SK-N-SH (cell line): ENCODE results near the gene COP1. TPM values are rescaled to one million over a fixed set of nuclear protein-coding genes. Genes with fewer than 3 reads are reported as not detected.

Experiments used
- CTCF ChIA-PET: fragments of 300-600, 350-600 bp; formaldehyde crosslinking; extraction: SDS; loops from one replicate; lab custom pipeline; 2021; lab: Yijun Ruan, JAX
- POLR2A ChIA-PET: fragments of 350-600 bp; sonication (Branson Sonifier 250); formaldehyde crosslinking; extraction: SDS; loops from one replicate; lab custom pipeline; 2020; ENCODE audit warnings: antibody characterized with exemption, inconsistent platforms; lab: Yijun Ruan, JAX
- DNase-seq: peaks from one replicate; pipeline ENCODE4 v3.0.0; 2012
- H2AFZ ChIP-seq: fragments of 200-600 bp; sonication (generic); 2 replicates; pipeline ENCODE4 v1.8.1; 2016; ENCODE audit warnings: antibody characterized with exemption, mild to moderate bottlenecking, low read depth
- H3F3A ChIP-seq: fragments of 200-600 bp; sonication (generic); replicated peaks from 2 replicates; pipeline ENCODE3; 2016; ENCODE audit warnings: antibody characterized with exemption, mild to moderate bottlenecking; ENCODE audit not compliant: insufficient read depth
- H3K27ac ChIP-seq, 2 experiments: fragments of 200-500 bp in 1 of 2; fragments of 200-600 bp in 1 of 2; sonication (Bioruptor generic) in 1 of 2; sonication (generic), shearing (Covaris generic) in 1 of 2; 2 replicates each; pipeline versions ENCODE4 v1.5.1 to v1.6.1; 2014 to 2016; ENCODE audit warnings: low read depth in 2 of 2, inconsistent platforms in 1 of 2, low read length in 1 of 2, mild to moderate bottlenecking in 1 of 2, mixed read lengths in 1 of 2
- H3K27me3 ChIP-seq: fragments of 200-600 bp; sonication (generic), shearing (Covaris generic); 2 replicates; pipeline ENCODE4 v1.6.1; 2016; ENCODE audit warnings: mixed run types; ENCODE audit not compliant: insufficient read depth
- H3K36me3 ChIP-seq, 2 experiments: fragments of 200-500 bp in 1 of 2; fragments of 200-600 bp in 1 of 2; sonication (Bioruptor generic) in 1 of 2; sonication (generic) in 1 of 2; replicated peaks in 1 of 2; 2 replicates each; pipeline versions ENCODE3 to v1.5.1; 2014 to 2016; ENCODE audit warnings: low read length in 1 of 2, mild to moderate bottlenecking in 1 of 2; ENCODE audit not compliant: insufficient read depth in 2 of 2, control insufficient read depth in 1 of 2
- H3K4me1 ChIP-seq, 2 experiments: fragments of 200-500 bp in 1 of 2; fragments of 200-600 bp in 1 of 2; sonication (Bioruptor generic) in 1 of 2; sonication (generic), shearing (Covaris generic) in 1 of 2; 2 replicates each; pipeline versions ENCODE4 v1.5.1 to v1.6.1; 2014 to 2016; ENCODE audit warnings: low read depth in 1 of 2, low read length in 1 of 2, mixed run types in 1 of 2; ENCODE audit not compliant: insufficient read depth in 2 of 2, control insufficient read depth in 1 of 2
- H3K4me2 ChIP-seq: fragments of 200-600 bp; sonication (generic), shearing (Covaris generic); 2 replicates; pipeline ENCODE4 v1.6.1; 2017; ENCODE audit warnings: mixed run types
- H3K4me3 ChIP-seq, 2 experiments: fragments of 200-500 bp in 1 of 2; fragments of 200-600 bp in 1 of 2; sonication (Bioruptor generic) in 1 of 2; sonication (generic), shearing (Covaris generic) in 1 of 2; 2 replicates each; pipeline versions ENCODE4 v1.5.1 to v1.8.1; 2014 to 2016; ENCODE audit warnings: low read depth in 2 of 2, inconsistent platforms in 1 of 2, low read length in 1 of 2, mild to moderate bottlenecking in 1 of 2, mixed read lengths in 1 of 2, moderate library complexity in 1 of 2
- H3K79me2 ChIP-seq: fragments of 200-600 bp; sonication (generic); 2 replicates; pipeline ENCODE4 v1.8.1; 2017; ENCODE audit warnings: mild to moderate bottlenecking; ENCODE audit not compliant: insufficient read depth
- H3K9ac ChIP-seq: fragments of 200-600 bp; sonication (generic); 2 replicates; pipeline ENCODE4 v1.6.1; 2017; ENCODE audit warnings: mixed run types
- H3K9me2 ChIP-seq: fragments of 200-600 bp; sonication (generic); 2 replicates; pipeline ENCODE4 v1.6.1; 2017; ENCODE audit warnings: mixed run types
- H3K9me3 ChIP-seq: fragments of 200-600 bp; sonication (generic); 2 replicates; pipeline ENCODE4 v1.6.1; 2017; ENCODE audit warnings: mixed run types, mild to moderate bottlenecking, moderate library complexity
- H4K20me1 ChIP-seq: fragments of 200-600 bp; sonication (generic); 2 replicates; pipeline ENCODE4 v1.6.1; 2017; ENCODE audit warnings: mild to moderate bottlenecking, mixed run types; ENCODE audit not compliant: insufficient read depth
- FOSL2 ChIP-seq: IDR thresholded peaks from 2 replicates; pipeline ENCODE4 v1.4.0; 2012; ENCODE audit warnings: low read depth, mild to moderate bottlenecking, moderate library complexity, borderline replicate concordance
- FOXM1 ChIP-seq: IDR thresholded peaks from 2 replicates; pipeline ENCODE4 v1.4.0; 2012; ENCODE audit warnings: low read depth, mild to moderate bottlenecking
- JUND ChIP-seq: IDR thresholded peaks from 2 replicates; pipeline ENCODE4 v1.4.0; 2012
- POLR2AphosphoS5 ChIP-seq: IDR thresholded peaks from 2 replicates; pipeline ENCODE4 v1.6.1; 2012; ENCODE audit warnings: low read depth, low read length
- RAD21 ChIP-seq: IDR thresholded peaks from 2 replicates; pipeline ENCODE4 v1.6.1; 2012; ENCODE audit warnings: mild to moderate bottlenecking, low read length
- RCOR1 ChIP-seq: fragments of 150-350 bp; IDR thresholded peaks from 2 replicates; pipeline ENCODE4 v1.6.1; 2017; ENCODE audit warnings: antibody characterized with exemption, low read length
- RXRA ChIP-seq: IDR thresholded peaks from 2 replicates; pipeline ENCODE4 v1.4.0; 2012; ENCODE audit warnings: low read depth, mild to moderate bottlenecking, borderline replicate concordance
- SIN3A ChIP-seq: IDR thresholded peaks from 2 replicates; pipeline ENCODE4 v1.6.1; 2012; ENCODE audit warnings: low read depth, mild to moderate bottlenecking, low read length, moderate library complexity, borderline replicate concordance
- SMC3 ChIP-seq: IDR thresholded peaks from 2 replicates; pipeline ENCODE4 v1.6.1; 2012; ENCODE audit warnings: low read depth, low read length, improper control_type of control experiment
- TAF1 ChIP-seq: IDR thresholded peaks from 2 replicates; pipeline ENCODE4 v1.6.1; 2012; ENCODE audit warnings: low read depth, mild to moderate bottlenecking, low read length, moderate library complexity, borderline replicate concordance
- TCF12 ChIP-seq: IDR thresholded peaks from 2 replicates; pipeline ENCODE4 v1.4.0; 2012
- WGBS: methylation state at CpG from one replicate; pipeline ENCODE4 v1.1.6; 2017; ENCODE audit warnings: low lambda C conversion rate; 5-methylcytosine and 5-hydroxymethylcytosine counted together
- polyA plus RNA-seq, 3 experiments: library from polyadenylated mRNA; depleted of rRNA; stranded (reverse); fragments of >200 nt; gene quantifications; 2 replicates each; pipeline ENCODE4 v1.2.3, GENCODE V29; 2012
- TF ChIP-seq, protein P1 (sequence below): IDR thresholded peaks from 2 replicates; pipeline ENCODE4 v1.4.0; 2012; ENCODE audit warnings: low read depth, borderline replicate concordance
- TF ChIP-seq, protein P2 (sequence below): fragments of 200-600 bp; sonication (generic); IDR thresholded peaks from 2 replicates; pipeline ENCODE4 v1.6.1; 2017; ENCODE audit warnings: antibody characterized with exemption, mild to moderate bottlenecking, moderate library complexity
- TF ChIP-seq, protein P3 (sequence below): IDR thresholded peaks from 2 replicates; pipeline ENCODE4 v1.6.1; 2012; ENCODE audit warnings: mild to moderate bottlenecking, low read depth, low read length, moderate library complexity

COP1 gene
- polyA plus RNA-seq, 1 of the 3 experiments (the other 2 are of a cell fraction): 10.3 TPM

DNA sequence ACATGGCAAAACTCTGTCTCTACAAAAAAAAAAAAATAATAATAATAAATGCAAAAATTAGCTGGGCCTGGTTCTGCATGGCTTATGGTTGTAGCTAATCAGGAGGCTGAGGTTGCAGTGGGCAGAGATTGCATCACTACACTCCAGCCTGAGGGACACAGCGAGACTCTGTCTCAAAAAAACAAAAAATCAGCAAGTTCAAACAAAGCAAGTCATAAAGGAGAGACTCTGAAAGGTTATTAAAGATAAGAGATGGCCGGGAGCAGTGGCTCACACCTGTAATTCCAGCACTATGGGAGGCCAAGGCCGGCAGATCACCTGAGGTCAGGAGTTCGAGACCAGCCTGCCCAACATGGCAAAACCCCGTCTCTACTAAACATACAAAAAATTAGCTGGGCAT is 28.8 kb downstream of the COP1 start (continued):
- TF ChIP-seq, protein P1, sequence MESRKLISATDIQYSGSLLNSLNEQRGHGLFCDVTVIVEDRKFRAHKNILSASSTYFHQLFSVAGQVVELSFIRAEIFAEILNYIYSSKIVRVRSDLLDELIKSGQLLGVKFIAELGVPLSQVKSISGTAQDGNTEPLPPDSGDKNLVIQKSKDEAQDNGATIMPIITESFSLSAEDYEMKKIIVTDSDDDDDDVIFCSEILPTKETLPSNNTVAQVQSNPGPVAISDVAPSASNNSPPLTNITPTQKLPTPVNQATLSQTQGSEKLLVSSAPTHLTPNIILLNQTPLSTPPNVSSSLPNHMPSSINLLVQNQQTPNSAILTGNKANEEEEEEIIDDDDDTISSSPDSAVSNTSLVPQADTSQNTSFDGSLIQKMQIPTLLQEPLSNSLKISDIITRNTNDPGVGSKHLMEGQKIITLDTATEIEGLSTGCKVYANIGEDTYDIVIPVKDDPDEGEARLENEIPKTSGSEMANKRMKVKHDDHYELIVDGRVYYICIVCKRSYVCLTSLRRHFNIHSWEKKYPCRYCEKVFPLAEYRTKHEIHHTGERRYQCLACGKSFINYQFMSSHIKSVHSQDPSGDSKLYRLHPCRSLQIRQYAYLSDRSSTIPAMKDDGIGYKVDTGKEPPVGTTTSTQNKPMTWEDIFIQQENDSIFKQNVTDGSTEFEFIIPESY: no peak
- no peak for TF ChIP-seq FOXM1
- TF ChIP-seq RXRA: no peak
- TF ChIP-seq SIN3A: no peak

DNA sequence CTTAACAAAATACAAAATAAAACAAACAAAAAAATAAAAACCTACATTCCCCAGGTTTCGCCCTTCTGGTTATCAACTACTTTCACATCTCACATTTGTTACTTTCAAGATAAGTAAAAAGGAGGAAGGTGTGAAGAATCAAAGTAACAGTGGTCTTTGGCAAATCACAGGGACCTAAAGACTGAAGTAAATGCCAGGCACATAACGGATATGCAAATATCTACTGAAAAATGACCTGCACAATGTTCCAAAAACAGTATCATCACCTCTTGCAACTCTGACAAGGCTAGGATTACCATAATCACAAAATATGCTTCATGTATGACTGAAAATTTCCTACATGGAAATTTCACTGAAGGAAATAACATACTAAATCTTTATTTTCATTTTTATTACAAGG is 29.3 kb downstream of the COP1 start:
- 97% methylated on average over 2 of the region's 2 CpGs for WGBS
- TF ChIP-seq JUND (no peak), TCF12 (no peak), RXRA (no peak), RCOR1 (no peak), SMC3 (no peak), RAD21 (no peak), FOSL2 (no peak), FOXM1 (no peak), POLR2AphosphoS5 (no peak), TAF1 (no peak)
- TF ChIP-seq, protein P1: no peak
- TF ChIP-seq, protein P2, sequence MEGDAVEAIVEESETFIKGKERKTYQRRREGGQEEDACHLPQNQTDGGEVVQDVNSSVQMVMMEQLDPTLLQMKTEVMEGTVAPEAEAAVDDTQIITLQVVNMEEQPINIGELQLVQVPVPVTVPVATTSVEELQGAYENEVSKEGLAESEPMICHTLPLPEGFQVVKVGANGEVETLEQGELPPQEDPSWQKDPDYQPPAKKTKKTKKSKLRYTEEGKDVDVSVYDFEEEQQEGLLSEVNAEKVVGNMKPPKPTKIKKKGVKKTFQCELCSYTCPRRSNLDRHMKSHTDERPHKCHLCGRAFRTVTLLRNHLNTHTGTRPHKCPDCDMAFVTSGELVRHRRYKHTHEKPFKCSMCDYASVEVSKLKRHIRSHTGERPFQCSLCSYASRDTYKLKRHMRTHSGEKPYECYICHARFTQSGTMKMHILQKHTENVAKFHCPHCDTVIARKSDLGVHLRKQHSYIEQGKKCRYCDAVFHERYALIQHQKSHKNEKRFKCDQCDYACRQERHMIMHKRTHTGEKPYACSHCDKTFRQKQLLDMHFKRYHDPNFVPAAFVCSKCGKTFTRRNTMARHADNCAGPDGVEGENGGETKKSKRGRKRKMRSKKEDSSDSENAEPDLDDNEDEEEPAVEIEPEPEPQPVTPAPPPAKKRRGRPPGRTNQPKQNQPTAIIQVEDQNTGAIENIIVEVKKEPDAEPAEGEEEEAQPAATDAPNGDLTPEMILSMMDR: no peak
- TF ChIP-seq, protein P3, sequence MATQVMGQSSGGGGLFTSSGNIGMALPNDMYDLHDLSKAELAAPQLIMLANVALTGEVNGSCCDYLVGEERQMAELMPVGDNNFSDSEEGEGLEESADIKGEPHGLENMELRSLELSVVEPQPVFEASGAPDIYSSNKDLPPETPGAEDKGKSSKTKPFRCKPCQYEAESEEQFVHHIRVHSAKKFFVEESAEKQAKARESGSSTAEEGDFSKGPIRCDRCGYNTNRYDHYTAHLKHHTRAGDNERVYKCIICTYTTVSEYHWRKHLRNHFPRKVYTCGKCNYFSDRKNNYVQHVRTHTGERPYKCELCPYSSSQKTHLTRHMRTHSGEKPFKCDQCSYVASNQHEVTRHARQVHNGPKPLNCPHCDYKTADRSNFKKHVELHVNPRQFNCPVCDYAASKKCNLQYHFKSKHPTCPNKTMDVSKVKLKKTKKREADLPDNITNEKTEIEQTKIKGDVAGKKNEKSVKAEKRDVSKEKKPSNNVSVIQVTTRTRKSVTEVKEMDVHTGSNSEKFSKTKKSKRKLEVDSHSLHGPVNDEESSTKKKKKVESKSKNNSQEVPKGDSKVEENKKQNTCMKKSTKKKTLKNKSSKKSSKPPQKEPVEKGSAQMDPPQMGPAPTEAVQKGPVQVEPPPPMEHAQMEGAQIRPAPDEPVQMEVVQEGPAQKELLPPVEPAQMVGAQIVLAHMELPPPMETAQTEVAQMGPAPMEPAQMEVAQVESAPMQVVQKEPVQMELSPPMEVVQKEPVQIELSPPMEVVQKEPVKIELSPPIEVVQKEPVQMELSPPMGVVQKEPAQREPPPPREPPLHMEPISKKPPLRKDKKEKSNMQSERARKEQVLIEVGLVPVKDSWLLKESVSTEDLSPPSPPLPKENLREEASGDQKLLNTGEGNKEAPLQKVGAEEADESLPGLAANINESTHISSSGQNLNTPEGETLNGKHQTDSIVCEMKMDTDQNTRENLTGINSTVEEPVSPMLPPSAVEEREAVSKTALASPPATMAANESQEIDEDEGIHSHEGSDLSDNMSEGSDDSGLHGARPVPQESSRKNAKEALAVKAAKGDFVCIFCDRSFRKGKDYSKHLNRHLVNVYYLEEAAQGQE: no peak
- no peak overlapping the region for H3K27ac ChIP-seq
- DNase-seq: no peak
- no peaks in the 10 kb centered on the region for H3F3A ChIP-seq
- H3K9ac ChIP-seq: no peak overlapping the region
- no peak overlapping the region for H2AFZ ChIP-seq
- no peaks in the 10 kb centered on the region for H4K20me1 ChIP-seq
- H3K4me2 ChIP-seq: no peak overlapping the region
- H3K9me3 ChIP-seq: no peaks in the 10 kb centered on the region
- no peaks in the 10 kb centered on the region for H3K9me2 ChIP-seq
- H3K36me3 ChIP-seq: peaks cover 18 to 45% of the 10 kb centered on the region in 2 experiments
- ChIA-PET POLR2A (no interaction called here), CTCF (no interaction called here)
- no peaks in the 10 kb centered on the region; a peak in 1 of 4 replicates for H3K4me1 ChIP-seq
- no peaks in the 10 kb centered on the region for H3K27me3 ChIP-seq
- H3K4me3 ChIP-seq: no peak overlapping the region
- peaks cover 80% of the 10 kb centered on the region for H3K79me2 ChIP-seq
